Calu3 (cell line): Measurements from ENCODE around the gene MMD2. TPM values are rescaled to one million over a fixed set of nuclear protein-coding genes. Genes with fewer than 3 reads are reported as not detected.

Experiments used
- BruUV-seq: library from RNA; stranded (reverse); fragments of 400-500 nt; replicated peaks from 2 replicates; lab custom pipeline; 2021; lab: Mats Ljungman, UMichigan
- CTCF ChIA-PET: fragments of 300-600 bp; sonication (Branson Sonifier 250); formaldehyde crosslinking; loops from one replicate; lab custom pipeline; 2022; ENCODE audit warnings: antibody characterized with exemption; lab: Charles Lee
- DNase-seq: peaks from one replicate; pipeline ENCODE4 v3.0.0; 2022
- H3K27ac Mint-ChIP-seq: one replicate; pipeline ENCODE4 v1.8.0; 2022; ENCODE audit warnings: mixed read lengths; ENCODE audit not compliant: unreplicated experiment
- H3K27me3 Mint-ChIP-seq: one replicate; pipeline ENCODE4 v1.8.0; 2022; ENCODE audit warnings: mixed read lengths; ENCODE audit not compliant: unreplicated experiment
- H3K36me3 Mint-ChIP-seq: one replicate; pipeline ENCODE4 v1.8.0; 2022; ENCODE audit warnings: mild to moderate bottlenecking, moderate library complexity, mixed read lengths; ENCODE audit not compliant: insufficient read depth, unreplicated experiment
- H3K4me1 Mint-ChIP-seq: one replicate; pipeline ENCODE4 v1.8.0; 2022; ENCODE audit warnings: mild to moderate bottlenecking, low read depth, mixed read lengths; ENCODE audit not compliant: unreplicated experiment
- H3K4me3 Mint-ChIP-seq: one replicate; pipeline ENCODE4 v1.8.0; 2022; ENCODE audit warnings: mild to moderate bottlenecking, low read depth, moderate library complexity, mixed read lengths; ENCODE audit not compliant: unreplicated experiment
- H3K9me3 Mint-ChIP-seq: one replicate; pipeline ENCODE4 v1.8.0; 2022; ENCODE audit warnings: low read depth, mixed read lengths; ENCODE audit not compliant: unreplicated experiment
- intact Hi-C: fragments of 100-400 bp; cut with micrococcal nuclease; formaldehyde crosslinking; loops from one replicate; pipeline ENCODE4 v1.10.0; 2022; ENCODE audit not compliant: unreplicated experiment
- total RNA-seq: library from RNA; stranded (reverse); gene quantifications from 2 replicates; pipeline ENCODE4 v1.2.3, GENCODE V29; 2022
- TF ChIP-seq, protein P1 (sequence below): fragments of 200-600 bp; IDR thresholded peaks from one replicate; pipeline ENCODE4 v1.8.0; 2022; ENCODE audit warnings: antibody characterized with exemption; ENCODE audit not compliant: unreplicated experiment

MMD2 gene
- total RNA-seq, 1 experiment from 2014 or later = not detected

DNA sequence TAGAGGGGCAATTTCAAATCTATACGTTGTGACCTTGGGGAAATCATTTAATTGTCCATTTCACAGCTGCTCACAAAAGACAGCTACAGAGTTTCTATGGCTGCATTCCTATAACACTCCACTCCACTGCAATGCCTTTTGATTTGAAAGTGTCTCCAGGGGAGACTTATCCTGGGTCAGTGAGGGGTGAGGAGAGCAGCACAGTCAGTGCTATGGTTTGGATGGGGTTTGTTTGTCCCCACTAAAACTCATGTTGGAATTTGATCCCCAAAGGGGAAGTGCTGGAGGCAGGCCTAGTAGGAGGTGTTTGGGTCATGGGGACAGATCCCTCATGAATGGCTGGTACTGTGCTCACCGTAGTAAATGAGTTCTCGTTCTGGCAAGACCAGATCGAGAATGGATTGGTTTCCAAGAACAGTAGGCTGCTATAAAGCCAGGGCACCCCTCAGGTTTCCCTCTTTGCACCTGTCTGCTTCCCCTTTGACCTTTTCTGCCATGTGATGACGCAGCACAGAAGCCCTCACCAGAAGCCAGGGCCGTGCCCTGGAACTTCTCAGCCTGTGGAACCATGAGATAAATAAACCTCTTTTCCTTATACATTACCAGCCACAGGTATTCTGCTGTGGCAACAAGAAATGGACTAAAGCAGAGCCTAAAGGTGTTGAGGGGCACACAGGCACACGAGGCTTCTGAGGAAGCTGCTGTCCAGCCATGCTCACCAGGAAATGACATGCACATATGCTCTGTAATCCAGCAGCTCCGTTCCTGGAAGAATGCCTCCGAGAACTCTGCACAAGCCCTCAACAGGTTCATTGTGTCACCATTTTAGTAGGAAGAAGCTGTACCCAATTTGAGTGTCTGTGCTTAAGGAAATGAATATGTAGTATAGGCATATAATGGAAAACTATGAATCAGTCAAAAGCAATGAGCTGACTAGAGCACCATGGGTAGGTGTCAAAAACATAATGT is 92.2 kb downstream of the MMD2 start:
- CTCF ChIA-PET = interaction anchor here (0.6 kb wide), 1 partner anchor 80 kb away, joined by 6 read pairs; no protein-coding TSS in a partner anchor
- TF ChIP-seq, protein P1, sequence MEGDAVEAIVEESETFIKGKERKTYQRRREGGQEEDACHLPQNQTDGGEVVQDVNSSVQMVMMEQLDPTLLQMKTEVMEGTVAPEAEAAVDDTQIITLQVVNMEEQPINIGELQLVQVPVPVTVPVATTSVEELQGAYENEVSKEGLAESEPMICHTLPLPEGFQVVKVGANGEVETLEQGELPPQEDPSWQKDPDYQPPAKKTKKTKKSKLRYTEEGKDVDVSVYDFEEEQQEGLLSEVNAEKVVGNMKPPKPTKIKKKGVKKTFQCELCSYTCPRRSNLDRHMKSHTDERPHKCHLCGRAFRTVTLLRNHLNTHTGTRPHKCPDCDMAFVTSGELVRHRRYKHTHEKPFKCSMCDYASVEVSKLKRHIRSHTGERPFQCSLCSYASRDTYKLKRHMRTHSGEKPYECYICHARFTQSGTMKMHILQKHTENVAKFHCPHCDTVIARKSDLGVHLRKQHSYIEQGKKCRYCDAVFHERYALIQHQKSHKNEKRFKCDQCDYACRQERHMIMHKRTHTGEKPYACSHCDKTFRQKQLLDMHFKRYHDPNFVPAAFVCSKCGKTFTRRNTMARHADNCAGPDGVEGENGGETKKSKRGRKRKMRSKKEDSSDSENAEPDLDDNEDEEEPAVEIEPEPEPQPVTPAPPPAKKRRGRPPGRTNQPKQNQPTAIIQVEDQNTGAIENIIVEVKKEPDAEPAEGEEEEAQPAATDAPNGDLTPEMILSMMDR = no peak
- DNase-seq = no peak
- Mint-ChIP-seq H3K9me3 (peaks cover 16% of the 10 kb centered on the region), H3K27me3 (peaks cover 57% of the 10 kb centered on the region), H3K27ac (no peak overlapping the region), H3K36me3 (no peaks in the 10 kb centered on the region), H3K4me1 (no peaks in the 10 kb centered on the region), H3K4me3 (no peak overlapping the region)
- intact Hi-C loops = no loop called here
- BruUV-seq = no TSS peak

DNA sequence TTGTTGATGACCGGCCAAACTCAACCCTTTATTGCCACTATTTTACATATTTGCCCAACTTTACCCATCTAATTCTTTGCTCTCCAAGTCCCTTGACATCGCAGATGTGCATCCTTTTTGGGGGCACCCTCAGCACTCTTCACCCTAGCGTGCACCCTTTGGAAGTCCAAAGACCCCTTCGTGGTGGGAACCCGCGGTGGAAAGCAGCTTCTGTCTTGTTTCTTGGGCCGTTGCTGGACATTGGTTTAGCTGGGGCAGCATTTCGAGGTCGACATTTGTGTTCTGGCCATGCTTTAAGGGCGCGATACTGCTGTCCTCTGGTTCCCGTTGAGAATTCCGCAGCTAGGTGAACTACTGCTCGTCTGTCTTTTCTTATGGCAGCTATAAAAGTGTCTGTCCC is 96.8 kb downstream of the MMD2 start:
- CTCF ChIA-PET = no interaction called here

DNA sequence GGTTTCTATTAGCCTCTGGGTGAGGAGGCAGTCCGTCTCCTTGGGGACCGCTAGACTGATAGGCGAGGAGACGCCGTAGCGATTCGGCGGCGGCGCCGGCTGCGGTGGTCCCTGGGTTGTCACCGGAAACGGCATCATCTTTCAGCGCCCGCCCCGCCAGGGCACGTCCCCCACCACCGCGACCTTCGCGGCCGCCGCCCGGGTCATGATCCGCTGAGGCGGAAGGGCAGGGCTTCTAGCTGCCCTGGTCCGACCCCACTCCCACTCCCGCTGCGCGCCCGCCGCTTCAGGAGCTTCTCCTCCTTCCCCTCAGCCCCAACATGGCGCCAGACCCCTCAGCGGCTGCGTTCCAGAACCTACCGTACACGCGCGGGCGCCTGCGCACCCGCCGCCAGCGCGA is 97.3 kb downstream of the MMD2 start, which contains the start of gene PAPOLB:
Gene PAPOLB (minus strand): TSS at position 358 of the 400 bp plus-strand sequence. CDS start 220 bp downstream, at position 138.
- H3K36me3 Mint-ChIP-seq = no peaks in the 10 kb centered on the region
- DNase-seq = no peak
- TF ChIP-seq, protein P1 = no peak
- no peaks in the 10 kb centered on the region for H3K4me1 Mint-ChIP-seq
- H3K4me3 Mint-ChIP-seq = no peak within 1 kb of the TSS
- CTCF ChIA-PET = no interaction called here
- no TSS peak for BruUV-seq
- intact Hi-C loops = no loop called here
- peaks cover 16% of the 10 kb centered on the region for H3K9me3 Mint-ChIP-seq
- peaks cover 62% of the 10 kb centered on the region for H3K27me3 Mint-ChIP-seq
- no peak within 1 kb of the TSS for H3K27ac Mint-ChIP-seq

More for the DNA sequence above, 96.8 kb downstream of the MMD2 start:
- no peak overlapping the region for H3K27ac Mint-ChIP-seq
- H3K9me3 Mint-ChIP-seq = peaks cover 16% of the 10 kb centered on the region
- H3K27me3 Mint-ChIP-seq = peaks cover 58% of the 10 kb centered on the region
- intact Hi-C loops = no loop called here
- H3K4me3 Mint-ChIP-seq = no peak overlapping the region
- H3K36me3 Mint-ChIP-seq = no peaks in the 10 kb centered on the region
- TF ChIP-seq, protein P1 = no peak
- BruUV-seq = no TSS peak
- no peaks in the 10 kb centered on the region for H3K4me1 Mint-ChIP-seq
- no peak for DNase-seq

GRCh38 chr7:4861227-4861626 is 97.8 kb downstream of the MMD2 start:
- Mint-ChIP-seq H3K36me3 (no peaks in the 10 kb centered on the region), H3K4me3 (no peak overlapping the region), H3K9me3 (peaks cover 16% of the 10 kb centered on the region), H3K27me3 (peaks cover 65% of the 10 kb centered on the region), H3K27ac (no peak overlapping the region), H3K4me1 (no peaks in the 10 kb centered on the region)
- no TSS peak for BruUV-seq
- CTCF ChIA-PET = no interaction called here
- no peak for DNase-seq
- TF ChIP-seq, protein P1 = no peak
- intact Hi-C loops = no loop called here
